Osteoblast (primary cell): Measurements from ENCODE around the gene FOXL3. TPM values are rescaled to one million over a fixed set of nuclear protein-coding genes. Genes with fewer than 3 reads are reported as not detected.

Source experiments
- DNase-seq: peaks from one replicate; pipeline ENCODE4 v3.0.0; 2011; ENCODE audit warnings: low spot score, mixed read lengths; ENCODE audit not compliant: insufficient read length; ENCODE audit errors: missing footprints
- H2AFZ ChIP-seq: 2 replicates; pipeline ENCODE4 v1.6.0; 2011; ENCODE audit warnings: mild to moderate bottlenecking, low read length
- H3K27ac ChIP-seq: 2 replicates; pipeline ENCODE4 v1.5.1; 2011; ENCODE audit warnings: mild to moderate bottlenecking, low read depth, low read length, moderate library complexity
- H3K27me3 ChIP-seq: 2 replicates; pipeline ENCODE4 v1.6.0; 2012; ENCODE audit warnings: mild to moderate bottlenecking, control low read depth, inconsistent platforms, low read length, moderate library complexity; ENCODE audit not compliant: insufficient read depth
- H3K36me3 ChIP-seq: 2 replicates; pipeline ENCODE4 v1.5.1; 2011; ENCODE audit warnings: mild to moderate bottlenecking, low read length, control low read depth, moderate library complexity; ENCODE audit not compliant: insufficient read depth
- H3K4me1 ChIP-seq: 2 replicates; pipeline ENCODE4 v1.5.1; 2011; ENCODE audit warnings: mild to moderate bottlenecking, low read length, control low read depth, moderate library complexity; ENCODE audit not compliant: insufficient read depth
- H3K4me2 ChIP-seq: 2 replicates; pipeline ENCODE4 v1.6.0; 2011; ENCODE audit warnings: mild to moderate bottlenecking, low read length; ENCODE audit not compliant: insufficient read depth
- H3K4me3 ChIP-seq: fragments of 200-600 bp; sonication (generic); 3 replicates; pipeline ENCODE4 v1.5.1; 2012; ENCODE audit warnings: mild to moderate bottlenecking, low read length, inconsistent platforms; ENCODE audit not compliant: insufficient read depth
- H3K79me2 ChIP-seq: 2 replicates; pipeline ENCODE4 v1.6.0; 2012; ENCODE audit warnings: mild to moderate bottlenecking, low read length, control low read depth, inconsistent platforms; ENCODE audit not compliant: insufficient read depth
- H3K9me3 ChIP-seq: 2 replicates; pipeline ENCODE4 v1.5.1; 2011; ENCODE audit warnings: low read depth, low read length, control low read depth
- H4K20me1 ChIP-seq: 2 replicates; pipeline ENCODE4 v1.6.0; 2012; ENCODE audit warnings: mild to moderate bottlenecking, low read length, control low read depth; ENCODE audit not compliant: insufficient read depth
- total RNA-seq: library from RNA; depleted of rRNA; stranded (reverse); fragments of >200 nt; gene quantifications from 2 replicates; pipeline ENCODE4 v1.2.3, GENCODE V29; 2012
- TF ChIP-seq, protein P1 (sequence below): IDR thresholded peaks from 2 replicates; pipeline ENCODE4 v1.5.1; 2011; ENCODE audit warnings: mild to moderate bottlenecking, low read depth, low read length, moderate library complexity; ENCODE audit errors: extremely low read depth

Gene FOXL3
- total RNA-seq, 1 donor: not detected

- Histone ChIP-seq H3K79me2 (no peaks in the 10 kb centered on the region), H3K27me3 (peaks cover 50% of the 10 kb centered on the region)
These were observed 4.9 kb upstream of the FOXL3 start for GRCh38 chr7:284762-285722.

DNA sequence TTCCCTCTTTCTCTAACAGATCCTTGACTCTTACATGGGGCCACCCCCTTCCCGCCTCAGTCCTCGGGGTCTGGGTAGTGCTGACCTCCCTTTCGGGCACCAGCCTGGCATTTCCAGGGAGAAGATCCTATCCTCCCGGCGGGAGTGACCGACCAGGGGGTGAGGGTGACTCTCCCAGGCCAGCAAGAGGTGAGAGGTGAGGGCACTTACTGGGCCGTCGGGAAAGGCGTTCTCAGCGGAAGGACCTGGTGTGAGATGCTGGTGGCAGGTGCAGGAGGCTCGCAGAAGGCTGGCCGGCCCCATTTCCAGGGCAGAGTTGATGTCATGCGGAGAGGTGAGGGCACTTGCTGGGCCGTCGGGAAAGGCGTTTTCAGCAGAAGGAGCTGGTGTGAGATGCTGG lies 4.2 kb upstream of the FOXL3 start:
- H3K4me2 ChIP-seq: no peak overlapping the region
- peak; percentile 34 for DNase-seq
- H4K20me1 ChIP-seq: no peaks in the 10 kb centered on the region
- H3K27me3 ChIP-seq: peaks cover 52% of the 10 kb centered on the region
- no peak overlapping the region for H2AFZ ChIP-seq
- no peaks in the 10 kb centered on the region for H3K36me3 ChIP-seq
- H3K79me2 ChIP-seq: no peaks in the 10 kb centered on the region
- H3K4me1 ChIP-seq: no peaks in the 10 kb centered on the region
- H3K4me3 ChIP-seq: no peak overlapping the region
- no peaks in the 10 kb centered on the region for H3K9me3 ChIP-seq
- TF ChIP-seq, protein P1, sequence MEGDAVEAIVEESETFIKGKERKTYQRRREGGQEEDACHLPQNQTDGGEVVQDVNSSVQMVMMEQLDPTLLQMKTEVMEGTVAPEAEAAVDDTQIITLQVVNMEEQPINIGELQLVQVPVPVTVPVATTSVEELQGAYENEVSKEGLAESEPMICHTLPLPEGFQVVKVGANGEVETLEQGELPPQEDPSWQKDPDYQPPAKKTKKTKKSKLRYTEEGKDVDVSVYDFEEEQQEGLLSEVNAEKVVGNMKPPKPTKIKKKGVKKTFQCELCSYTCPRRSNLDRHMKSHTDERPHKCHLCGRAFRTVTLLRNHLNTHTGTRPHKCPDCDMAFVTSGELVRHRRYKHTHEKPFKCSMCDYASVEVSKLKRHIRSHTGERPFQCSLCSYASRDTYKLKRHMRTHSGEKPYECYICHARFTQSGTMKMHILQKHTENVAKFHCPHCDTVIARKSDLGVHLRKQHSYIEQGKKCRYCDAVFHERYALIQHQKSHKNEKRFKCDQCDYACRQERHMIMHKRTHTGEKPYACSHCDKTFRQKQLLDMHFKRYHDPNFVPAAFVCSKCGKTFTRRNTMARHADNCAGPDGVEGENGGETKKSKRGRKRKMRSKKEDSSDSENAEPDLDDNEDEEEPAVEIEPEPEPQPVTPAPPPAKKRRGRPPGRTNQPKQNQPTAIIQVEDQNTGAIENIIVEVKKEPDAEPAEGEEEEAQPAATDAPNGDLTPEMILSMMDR: no peak
- no peak overlapping the region for H3K27ac ChIP-seq

More at GRCh38 chr7:284762-285722, 4.9 kb upstream of the FOXL3 start:
- TF ChIP-seq, protein P1: no peak
- peak; percentile 74 for DNase-seq
- Histone ChIP-seq H3K36me3 (no peaks in the 10 kb centered on the region), H2AFZ (no peak overlapping the region), H3K4me2 (no peak overlapping the region), H3K4me3 (no peak overlapping the region), H3K9me3 (no peaks in the 10 kb centered on the region), H3K4me1 (no peaks in the 10 kb centered on the region), H4K20me1 (no peaks in the 10 kb centered on the region), H3K27ac (no peak overlapping the region)

DNA sequence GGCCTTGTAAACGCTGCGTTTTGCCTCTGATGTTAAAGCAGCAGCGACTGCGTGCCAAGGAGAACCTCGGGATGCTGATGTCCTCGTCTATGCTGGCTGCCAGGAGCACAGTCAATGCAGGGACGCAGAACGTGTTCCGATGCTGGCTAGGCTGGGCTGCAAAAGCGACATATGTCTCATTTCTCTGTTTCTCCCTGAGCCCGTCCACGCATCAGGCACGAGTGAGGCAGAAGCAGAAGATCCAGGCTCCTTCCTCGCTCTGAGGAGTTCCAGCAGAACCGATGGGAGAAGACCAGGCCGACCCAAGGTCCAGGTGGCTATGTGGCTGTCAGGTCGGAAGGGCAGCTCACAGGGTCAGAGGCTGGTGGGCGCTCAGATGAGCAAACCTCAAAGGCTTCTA lies 3.7 kb upstream of the FOXL3 start:
- Histone ChIP-seq H3K27ac (no peak overlapping the region), H2AFZ (no peak overlapping the region), H3K4me3 (no peak overlapping the region), H3K4me2 (no peak overlapping the region), H3K36me3 (no peaks in the 10 kb centered on the region), H4K20me1 (no peaks in the 10 kb centered on the region), H3K4me1 (no peaks in the 10 kb centered on the region), H3K9me3 (no peaks in the 10 kb centered on the region), H3K79me2 (no peaks in the 10 kb centered on the region), H3K27me3 (peaks cover 53% of the 10 kb centered on the region)
- TF ChIP-seq, protein P1: no peak
- DNase-seq: peak; percentile 79

GRCh38 chr7:288671-289101 lies 1.3 kb upstream of the FOXL3 start:
- Histone ChIP-seq H3K27me3 (peaks cover 71% of the 10 kb centered on the region), H3K4me2 (no peak overlapping the region), H3K36me3 (no peaks in the 10 kb centered on the region), H4K20me1 (no peaks in the 10 kb centered on the region), H2AFZ (no peak overlapping the region), H3K4me3 (no peak overlapping the region), H3K27ac (no peak overlapping the region), H3K79me2 (no peaks in the 10 kb centered on the region), H3K4me1 (no peaks in the 10 kb centered on the region), H3K9me3 (no peaks in the 10 kb centered on the region)
- DNase-seq: peak; percentile 44
- TF ChIP-seq, protein P1: no peak
